ENCODE results near the gene RRP9.

RRP9 gene

DNA sequence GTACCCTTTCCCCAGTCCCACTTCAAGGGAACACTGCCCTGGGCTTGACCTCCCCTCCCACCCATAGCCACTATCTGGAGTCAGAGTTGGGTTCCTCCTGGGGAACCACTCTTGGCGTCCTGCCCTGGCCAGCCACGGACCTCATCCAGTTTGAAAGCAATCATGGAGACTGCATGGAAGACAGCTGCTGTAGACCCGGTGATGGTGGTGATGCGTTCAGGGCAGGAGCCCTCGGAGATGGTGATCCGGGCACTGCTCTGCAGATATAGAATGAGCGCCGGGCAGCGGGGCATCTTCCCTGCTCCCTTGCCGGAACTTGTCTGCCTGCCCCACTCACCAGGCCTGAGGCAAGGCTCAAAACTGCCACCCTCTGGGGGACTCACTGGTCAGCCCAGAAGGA, 18.7 kb upstream of the RRP9 start:
- H4K20me1 ChIP-seq (ENCODE audit: insufficient read depth, low read length, poor library complexity, severe bottlenecking), result no peaks in the 10 kb centered on the region
- H2AFZ ChIP-seq (ENCODE audit: low read length), result no peak overlapping the region
- no peaks in the 10 kb centered on the region for H3K79me2 ChIP-seq (ENCODE audit: insufficient read depth, low read length)
- no peaks in the 10 kb centered on the region for H3F3A ChIP-seq (ENCODE audit: low read depth)
- TF ChIP-seq CTCF (conservative IDR thresholded peaks at IDR 0.05; ENCODE audit: low read length) (no peak), EZH2phosphoT487 (IDR thresholded peaks at IDR 0.05; ENCODE audit: borderline replicate concordance) (no peak)
- no peak overlapping the region for H3K4me3 ChIP-seq (ENCODE audit: low read length, poor library complexity, severe bottlenecking)
- H3K36me3 ChIP-seq (ENCODE audit: insufficient read depth, low read length), result no peaks in the 10 kb centered on the region
- H3K9ac ChIP-seq (ENCODE audit: low read depth, low read length, poor library complexity, severe bottlenecking), result no peak overlapping the region
- no peaks in the 10 kb centered on the region for H3K27me3 ChIP-seq (ENCODE audit: insufficient read depth, low read length, poor library complexity, severe bottlenecking)
- no peaks in the 10 kb centered on the region for H3K9me3 ChIP-seq (ENCODE audit: insufficient read depth, low read depth, low read length)
- no peaks in the 10 kb centered on the region for H3K4me1 ChIP-seq (ENCODE audit: insufficient read depth, low read length, poor library complexity, severe bottlenecking)
- no peaks in the 10 kb centered on the region for H3K9me2 ChIP-seq (replicated peaks; ENCODE audit: low read depth, low read length)
- no peak overlapping the region for H3K4me2 ChIP-seq (ENCODE audit: low read depth, low read length, poor library complexity, severe bottlenecking)

- no peak for TF ChIP-seq EZH2phosphoT487 (IDR thresholded peaks at IDR 0.05; ENCODE audit: borderline replicate concordance)
- TF ChIP-seq CTCF (conservative IDR thresholded peaks at IDR 0.05; ENCODE audit: low read length), result no peak
- H3K27me3 ChIP-seq (ENCODE audit: insufficient read depth, low read length, poor library complexity, severe bottlenecking), result no peaks in the 10 kb centered on the region
- H3K36me3 ChIP-seq (ENCODE audit: insufficient read depth, low read length), result no peaks in the 10 kb centered on the region
- H4K20me1 ChIP-seq (ENCODE audit: insufficient read depth, low read length, poor library complexity, severe bottlenecking), result no peaks in the 10 kb centered on the region
- no peaks in the 10 kb centered on the region for H3K9me2 ChIP-seq (replicated peaks; ENCODE audit: low read depth, low read length)
- no peaks in the 10 kb centered on the region for H3F3A ChIP-seq (ENCODE audit: low read depth)
- no peak overlapping the region for H3K4me3 ChIP-seq (ENCODE audit: low read length, poor library complexity, severe bottlenecking)
- H3K9ac ChIP-seq (ENCODE audit: low read depth, low read length, poor library complexity, severe bottlenecking), result no peak overlapping the region
- no peak overlapping the region for H2AFZ ChIP-seq (ENCODE audit: low read length)
- H3K9me3 ChIP-seq (ENCODE audit: insufficient read depth, low read depth, low read length), result no peaks in the 10 kb centered on the region
- H3K4me1 ChIP-seq (ENCODE audit: insufficient read depth, low read length, poor library complexity, severe bottlenecking), result no peaks in the 10 kb centered on the region
- H3K4me2 ChIP-seq (ENCODE audit: low read depth, low read length, poor library complexity, severe bottlenecking), result no peak overlapping the region
- no peaks in the 10 kb centered on the region for H3K79me2 ChIP-seq (ENCODE audit: insufficient read depth, low read length)
These were observed 17.9 kb upstream of the RRP9 start for GRCh38 chr3:51959651-51960050.

GRCh38 chr3:51958603-51959521, 17.2 kb upstream of the RRP9 start:
- no peaks in the 10 kb centered on the region for H3K27me3 ChIP-seq (ENCODE audit: insufficient read depth, low read length, poor library complexity, severe bottlenecking)
- no peak overlapping the region for H3K4me3 ChIP-seq (ENCODE audit: low read length, poor library complexity, severe bottlenecking)
- no peak overlapping the region for H3K9ac ChIP-seq (ENCODE audit: low read depth, low read length, poor library complexity, severe bottlenecking)
- H3K9me2 ChIP-seq (replicated peaks; ENCODE audit: low read depth, low read length), result no peaks in the 10 kb centered on the region
- H2AFZ ChIP-seq (ENCODE audit: low read length), result no peak overlapping the region
- H4K20me1 ChIP-seq (ENCODE audit: insufficient read depth, low read length, poor library complexity, severe bottlenecking), result no peaks in the 10 kb centered on the region
- H3K4me2 ChIP-seq (ENCODE audit: low read depth, low read length, poor library complexity, severe bottlenecking), result no peak overlapping the region
- TF ChIP-seq CTCF (conservative IDR thresholded peaks at IDR 0.05; ENCODE audit: low read length), result no peak
- TF ChIP-seq EZH2phosphoT487 (IDR thresholded peaks at IDR 0.05; ENCODE audit: borderline replicate concordance), result no peak
- H3K79me2 ChIP-seq (ENCODE audit: insufficient read depth, low read length), result no peaks in the 10 kb centered on the region
- H3F3A ChIP-seq (ENCODE audit: low read depth), result no peaks in the 10 kb centered on the region
- H3K4me1 ChIP-seq (ENCODE audit: insufficient read depth, low read length, poor library complexity, severe bottlenecking), result no peaks in the 10 kb centered on the region
- no peaks in the 10 kb centered on the region for H3K36me3 ChIP-seq (ENCODE audit: insufficient read depth, low read length)
- no peaks in the 10 kb centered on the region for H3K9me3 ChIP-seq (ENCODE audit: insufficient read depth, low read depth, low read length)

All from Loucy (cell line).